Parathyroid adenoma (tissue), 2 donors: Measurements from ENCODE around the gene CLCN2.

Experiments
- H2AFZ ChIP-seq: fragments of 300-600 bp; sonication (generic); one replicate; pipeline ENCODE4 v1.7.0; 2017; ENCODE audit warnings: antibody characterized with exemption, mild to moderate bottlenecking
- H3K27ac ChIP-seq: fragments of 300-600 bp; sonication (generic); one replicate; pipeline ENCODE4 v1.7.0; 2017
- H3K27me3 ChIP-seq: fragments of 300-600 bp; sonication (generic); one replicate; pipeline ENCODE4 v1.7.0; 2017; ENCODE audit warnings: low read length; ENCODE audit not compliant: control insufficient read depth, insufficient read depth
- H3K36me3 ChIP-seq: fragments of 300-600 bp; sonication (generic); one replicate; pipeline ENCODE4 v1.7.0; 2017; ENCODE audit warnings: low read length; ENCODE audit not compliant: control insufficient read depth, insufficient read depth
- H3K4me1 ChIP-seq: fragments of 300-600 bp; sonication (generic); one replicate; pipeline ENCODE4 v1.7.0; 2017; ENCODE audit warnings: control low read depth
- H3K4me2 ChIP-seq: fragments of 300-600 bp; sonication (generic); one replicate; pipeline ENCODE4 v1.7.0; 2017; ENCODE audit warnings: low read length
- H3K4me3 ChIP-seq: fragments of 300-600 bp; sonication (generic); one replicate; pipeline ENCODE4 v1.7.0; 2017; ENCODE audit warnings: low read depth, low read length
- H3K79me2 ChIP-seq: fragments of 300-600 bp; sonication (generic); one replicate; pipeline ENCODE4 v1.7.0; 2017; ENCODE audit warnings: control low read depth
- H3K9ac ChIP-seq: fragments of 300-600 bp; sonication (generic); one replicate; pipeline ENCODE4 v1.7.0; 2017; ENCODE audit warnings: mild to moderate bottlenecking
- H3K9me3 ChIP-seq: fragments of 300-600 bp; sonication (generic); one replicate; pipeline ENCODE4 v1.7.0; 2017; ENCODE audit warnings: low read length; ENCODE audit not compliant: control insufficient read depth
- TF ChIP-seq, protein P1 (sequence below): fragments of 300-600 bp; sonication (generic); IDR thresholded peaks from one replicate; pipeline ENCODE4 v1.7.0; 2017; ENCODE audit warnings: antibody characterized with exemption, mild to moderate bottlenecking
- donor health status: primary hyperparathyroidism.

CLCN2 gene

DNA sequence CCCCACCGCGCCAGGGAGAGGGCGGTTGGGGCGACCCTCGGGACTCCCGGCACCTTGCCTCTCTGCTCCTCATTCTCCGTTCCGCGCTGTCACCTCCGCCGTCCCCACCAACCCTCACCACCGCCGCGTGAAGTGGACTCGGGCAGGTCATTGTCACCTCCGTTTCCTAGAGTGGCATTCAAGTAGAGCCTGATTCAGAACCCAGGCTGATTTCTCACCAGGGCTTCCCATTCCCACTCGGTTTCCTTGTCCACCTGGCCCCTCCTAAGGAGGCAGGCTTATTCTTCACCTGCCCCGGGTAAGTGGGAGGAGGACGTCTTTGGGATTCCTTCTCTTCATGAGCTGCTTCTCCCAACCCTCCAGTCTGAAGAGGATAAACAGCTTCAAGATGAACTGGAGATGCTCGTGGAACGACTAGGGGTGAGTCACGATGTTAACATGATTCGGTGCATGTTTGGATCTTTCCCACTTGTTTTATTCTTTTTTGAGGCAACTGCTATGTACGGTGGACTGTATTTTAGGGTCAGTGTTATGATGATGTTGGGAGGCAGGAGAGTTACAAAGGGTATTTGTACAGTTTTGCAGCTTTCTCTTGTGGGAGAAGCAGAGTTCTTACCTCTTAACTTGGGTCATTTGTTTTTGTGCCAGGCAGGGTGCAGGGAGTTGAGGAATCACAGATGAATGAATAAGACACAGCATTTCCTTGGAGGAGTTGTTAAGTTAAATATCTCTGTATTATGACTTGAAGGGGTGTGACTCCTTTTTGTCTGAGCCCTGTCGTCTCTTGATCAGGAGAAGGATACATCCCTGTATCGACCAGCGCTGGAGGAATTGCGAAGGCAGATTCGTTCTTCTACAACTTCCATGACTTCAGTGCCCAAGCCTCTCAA, 61.7 kb downstream of the CLCN2 start:
- Histone ChIP-seq H3K79me2 (peaks cover 20% of the 10 kb centered on the region), H3K36me3 (no peaks in the 10 kb centered on the region), H3K4me2 (peak overlapping the region; percentile 82), H3K27me3 (no peaks in the 10 kb centered on the region), H2AFZ (peak overlapping the region; percentile 81), H3K27ac (peak overlapping the region; percentile 58), H3K4me1 (peaks cover 8% of the 10 kb centered on the region), H3K9me3 (no peaks in the 10 kb centered on the region), H3K4me3 (peak overlapping the region; percentile 84), H3K9ac (peak overlapping the region; percentile 85)
- TF ChIP-seq, protein P1, sequence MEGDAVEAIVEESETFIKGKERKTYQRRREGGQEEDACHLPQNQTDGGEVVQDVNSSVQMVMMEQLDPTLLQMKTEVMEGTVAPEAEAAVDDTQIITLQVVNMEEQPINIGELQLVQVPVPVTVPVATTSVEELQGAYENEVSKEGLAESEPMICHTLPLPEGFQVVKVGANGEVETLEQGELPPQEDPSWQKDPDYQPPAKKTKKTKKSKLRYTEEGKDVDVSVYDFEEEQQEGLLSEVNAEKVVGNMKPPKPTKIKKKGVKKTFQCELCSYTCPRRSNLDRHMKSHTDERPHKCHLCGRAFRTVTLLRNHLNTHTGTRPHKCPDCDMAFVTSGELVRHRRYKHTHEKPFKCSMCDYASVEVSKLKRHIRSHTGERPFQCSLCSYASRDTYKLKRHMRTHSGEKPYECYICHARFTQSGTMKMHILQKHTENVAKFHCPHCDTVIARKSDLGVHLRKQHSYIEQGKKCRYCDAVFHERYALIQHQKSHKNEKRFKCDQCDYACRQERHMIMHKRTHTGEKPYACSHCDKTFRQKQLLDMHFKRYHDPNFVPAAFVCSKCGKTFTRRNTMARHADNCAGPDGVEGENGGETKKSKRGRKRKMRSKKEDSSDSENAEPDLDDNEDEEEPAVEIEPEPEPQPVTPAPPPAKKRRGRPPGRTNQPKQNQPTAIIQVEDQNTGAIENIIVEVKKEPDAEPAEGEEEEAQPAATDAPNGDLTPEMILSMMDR, result no peak

GRCh38 chr3:184298759-184299487, 62.5 kb downstream of the CLCN2 start, which contains the start of gene PSMD2:
Gene PSMD2 (plus strand): TSS chr3:184299241. CDS start chr3:184299267, 26 bp downstream.
- Histone ChIP-seq H3K9me3 (no peaks in the 10 kb centered on the region), H3K4me1 (peaks cover 8% of the 10 kb centered on the region), H3K9ac (peak within 1 kb of the TSS; percentile 85), H3K27me3 (no peaks in the 10 kb centered on the region), H3K27ac (peak within 1 kb of the TSS; percentile 76), H3K4me2 (peak within 1 kb of the TSS; percentile 98), H3K79me2 (peaks cover 20% of the 10 kb centered on the region), H3K4me3 (peak within 1 kb of the TSS; percentile 87), H3K36me3 (no peaks in the 10 kb centered on the region), H2AFZ (peak within 1 kb of the TSS; percentile 98)
- TF ChIP-seq, protein P1, result no peak

DNA sequence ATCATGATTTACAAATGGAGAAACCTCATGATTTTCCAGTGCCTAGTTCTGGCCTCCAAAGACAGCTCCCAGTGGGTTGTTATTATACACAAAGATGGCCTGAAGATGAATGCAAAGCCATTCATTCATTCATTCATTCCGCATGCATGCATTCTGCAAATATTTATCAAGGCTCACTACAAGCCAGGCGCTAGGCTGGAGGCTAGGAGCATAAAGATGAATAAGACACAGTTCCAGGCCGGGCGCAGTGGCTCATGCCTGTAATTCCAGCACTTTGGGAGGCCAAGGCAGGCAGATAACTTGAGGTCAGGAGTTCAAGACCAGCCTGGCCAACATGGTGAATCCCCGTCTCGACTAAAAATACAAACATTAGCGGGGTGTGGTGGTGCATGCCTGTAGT, 64.8 kb downstream of the CLCN2 start:
- Histone ChIP-seq H3K79me2 (peaks cover 19% of the 10 kb centered on the region), H3K9ac (no peak overlapping the region), H3K9me3 (no peaks in the 10 kb centered on the region), H3K4me2 (no peak overlapping the region), H3K4me3 (no peak overlapping the region), H2AFZ (no peak overlapping the region), H3K36me3 (no peaks in the 10 kb centered on the region), H3K4me1 (peaks cover 8% of the 10 kb centered on the region), H3K27me3 (no peaks in the 10 kb centered on the region), H3K27ac (no peak overlapping the region)
- TF ChIP-seq, protein P1, result no peak
